GM19438 (cell line): ENCODE data around the gene TSPY4.
"Not testable (repeated sequence)": the region's sequence is repeated elsewhere in the genome, so short reads cannot be mapped to it uniquely, and the experiment has no call there.

ENCODE experiments used
- ATAC-seq: cut with Tn5 transposase; IDR thresholded peaks from one replicate; pipeline ENCODE4 v1.9.1; 2021; ENCODE audit warnings: low read depth; ENCODE audit not compliant: unreplicated experiment

TSPY4 gene

GRCh38 chrY:9337164-9337563 lies at the start of gene TSPY4:
TSS of gene TSPY4 (plus strand) at chrY:9337464. CDS start at chrY:9337510, 46 bp downstream.
- ATAC-seq = not testable (repeated sequence)

- ATAC-seq = no peak
Measured at GRCh38 chrY:9320996-9321395, 16.3 kb upstream of the TSPY4 start.

- ATAC-seq = not testable (repeated sequence)
Measured at GRCh38 chrY:9357497-9357896, 20.2 kb downstream of the TSPY4 start, which contains the start of gene TSPY8. TSS of gene TSPY8 (plus strand) at chrY:9357797. CDS start at chrY:9357843, 46 bp downstream.
